Cortex of kidney (tissue), 1 donor: ENCODE results near the gene NDUFAF8.

Experiments used
- DNase-seq: peaks from one replicate; lab custom pipeline; 2025; lab: John Stamatoyannopoulos, UW

The NDUFAF8 gene, protein sequence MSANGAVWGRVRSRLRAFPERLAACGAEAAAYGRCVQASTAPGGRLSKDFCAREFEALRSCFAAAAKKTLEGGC

DNA sequence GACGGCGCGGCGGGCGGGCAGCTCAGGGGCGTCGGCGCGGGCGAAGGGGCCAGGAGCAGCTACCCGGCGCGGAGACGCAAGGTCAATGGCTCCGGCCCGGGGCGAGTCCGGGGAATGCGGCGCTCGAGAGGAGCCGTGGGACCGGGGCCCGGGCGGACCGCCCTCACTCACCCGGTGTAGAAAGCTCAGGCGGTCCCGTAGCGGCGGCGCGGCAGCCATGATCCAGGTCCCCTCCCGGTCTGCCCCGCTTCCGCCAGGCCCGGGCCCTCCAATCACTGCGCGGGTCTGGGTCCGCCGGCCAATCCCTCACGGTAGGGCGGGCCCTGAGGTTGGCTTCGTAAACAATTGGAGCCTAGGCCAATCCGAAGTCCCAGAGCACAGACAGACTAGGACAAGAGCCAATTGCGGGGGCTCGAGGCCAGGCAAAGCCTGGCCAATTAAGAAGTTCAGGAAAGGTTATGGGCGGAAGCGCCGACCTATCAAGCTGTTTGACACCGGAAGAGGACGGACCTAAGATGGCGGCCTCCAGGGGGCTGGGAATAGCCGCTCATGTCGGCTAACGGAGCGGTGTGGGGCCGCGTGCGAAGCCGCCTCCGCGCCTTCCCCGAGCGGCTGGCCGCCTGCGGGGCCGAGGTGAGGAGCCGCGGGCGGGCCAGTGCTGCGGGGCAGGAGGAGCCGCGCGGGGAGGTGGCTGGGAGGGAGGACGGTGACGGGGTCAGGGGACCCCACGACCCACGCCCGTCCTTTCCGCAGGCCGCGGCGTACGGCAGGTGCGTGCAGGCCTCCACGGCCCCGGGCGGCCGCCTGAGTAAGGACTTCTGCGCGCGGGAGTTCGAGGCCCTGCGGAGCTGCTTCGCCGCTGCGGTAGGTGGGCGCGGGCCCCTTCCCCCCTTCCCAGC is at the start of gene NDUFAF8, which contains the start of gene TEPSIN:
Gene NDUFAF8 (plus strand): TSS at position 504 of the 899 bp plus-strand sequence. CDS start 46 bp downstream, at position 550.
Gene TEPSIN (minus strand): TSS at position 241 of the 899 bp plus-strand sequence. CDS start 22 bp downstream, at position 219.
- no peak for DNase-seq

GRCh38 chr17:81189670-81190530 is 49.2 kb upstream of the NDUFAF8 start:
- DNase-seq = no peak

- no peak for DNase-seq
Observed at GRCh38 chr17:81190591-81190990, 48.5 kb upstream of the NDUFAF8 start.

DNA sequence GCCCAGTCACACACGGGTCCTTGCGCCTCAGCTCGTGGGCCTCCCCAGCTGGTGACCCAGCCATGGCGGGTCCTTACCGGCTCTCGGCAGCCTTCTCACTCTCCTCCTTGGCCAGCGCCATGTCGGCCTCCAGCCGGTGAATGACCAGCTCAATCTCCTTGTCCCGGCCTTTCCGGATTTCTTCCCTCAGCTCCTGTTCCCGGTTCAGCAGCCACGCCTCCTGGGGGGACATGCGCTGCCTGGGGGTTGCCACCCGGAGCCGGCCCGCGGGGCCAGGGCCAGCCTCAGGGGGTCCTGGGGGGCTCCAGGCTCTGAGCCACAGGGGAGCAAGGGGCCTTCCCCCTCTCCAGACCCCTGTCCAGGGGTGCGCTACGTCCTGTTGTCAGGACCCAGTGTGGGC is 48.0 kb upstream of the NDUFAF8 start:
- no peak for DNase-seq

- DNase-seq = no peak
Observed at GRCh38 chr17:81191646-81192045, 47.5 kb upstream of the NDUFAF8 start.

GRCh38 chr17:81192386-81193050 is 46.6 kb upstream of the NDUFAF8 start:
- DNase-seq = no peak

- DNase-seq = no peak
Observed at GRCh38 chr17:81193051-81193410, 46.1 kb upstream of the NDUFAF8 start.

DNA sequence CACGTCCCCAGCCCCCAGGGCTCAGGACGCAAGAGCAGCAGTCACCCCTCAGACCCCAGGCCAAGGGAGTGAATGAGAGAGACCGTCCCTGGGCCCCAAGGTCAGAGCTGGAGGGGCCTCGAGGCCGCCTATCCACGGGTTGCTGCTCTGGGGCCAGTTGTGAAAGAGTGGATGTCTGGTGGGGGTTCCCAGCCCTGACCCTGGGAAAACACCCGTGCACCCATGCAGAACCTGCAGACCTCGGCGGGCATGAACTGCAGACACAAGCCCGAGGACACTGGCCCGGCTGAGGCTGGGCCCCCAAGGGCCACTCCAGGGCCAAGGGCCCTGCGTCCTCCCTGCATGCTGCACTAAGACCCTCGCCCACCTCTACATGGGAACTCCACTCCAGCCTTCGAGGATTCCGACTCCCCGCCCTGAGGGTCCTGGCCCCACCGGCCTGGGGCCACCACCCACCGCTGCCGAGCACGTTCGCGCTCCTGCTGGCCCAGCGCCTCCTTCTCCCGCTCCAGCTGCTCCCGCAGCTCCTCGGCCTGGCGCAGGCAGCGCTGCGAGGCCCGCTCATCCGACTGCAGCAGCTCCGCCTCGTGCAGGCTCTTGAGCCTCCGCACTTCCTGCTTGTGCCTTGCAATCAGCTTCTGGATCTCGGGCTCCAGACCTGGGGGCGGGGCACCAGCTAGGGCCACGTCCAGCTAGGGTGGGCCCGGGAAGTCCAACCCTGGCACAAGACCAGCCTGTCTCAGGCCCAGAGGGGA is 45.5 kb upstream of the NDUFAF8 start:
- no peak for DNase-seq

GRCh38 chr17:81194225-81194760 is 44.8 kb upstream of the NDUFAF8 start:
- no peak for DNase-seq

- DNase-seq = no peak
Observed at GRCh38 chr17:81194941-81195901, 43.9 kb upstream of the NDUFAF8 start.

- DNase-seq = no peak
Observed at GRCh38 chr17:81195941-81196495, 43.1 kb upstream of the NDUFAF8 start.

- no peak for DNase-seq
Observed at GRCh38 chr17:81196505-81197408, 42.4 kb upstream of the NDUFAF8 start.

DNA sequence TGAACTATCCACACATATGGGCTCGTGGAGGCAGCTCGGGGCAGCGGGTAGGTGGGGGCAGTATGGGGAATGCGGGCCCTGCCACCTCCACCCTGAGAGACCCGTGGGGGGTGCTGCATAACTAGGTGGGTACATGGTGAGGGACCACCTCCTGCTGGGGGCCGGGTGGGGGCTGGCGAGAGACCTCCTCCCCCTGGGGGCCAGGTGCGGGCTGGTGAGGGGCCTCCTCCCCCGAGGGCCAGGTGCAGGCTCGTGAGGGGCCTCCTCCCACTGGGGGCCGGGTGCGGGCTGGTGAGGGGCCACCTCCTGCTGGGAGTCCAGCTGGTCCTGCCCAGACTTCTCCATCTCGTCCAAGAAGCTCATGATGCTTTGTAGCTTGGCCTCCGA is 41.7 kb upstream of the NDUFAF8 start:
- no peak for DNase-seq

GRCh38 chr17:81197831-81198490 is 41.2 kb upstream of the NDUFAF8 start:
- DNase-seq = no peak

GRCh38 chr17:81198826-81199481 is 40.2 kb upstream of the NDUFAF8 start:
- DNase-seq = no peak

- DNase-seq = no peak
Observed at GRCh38 chr17:81199482-81199830, 39.7 kb upstream of the NDUFAF8 start.

DNA sequence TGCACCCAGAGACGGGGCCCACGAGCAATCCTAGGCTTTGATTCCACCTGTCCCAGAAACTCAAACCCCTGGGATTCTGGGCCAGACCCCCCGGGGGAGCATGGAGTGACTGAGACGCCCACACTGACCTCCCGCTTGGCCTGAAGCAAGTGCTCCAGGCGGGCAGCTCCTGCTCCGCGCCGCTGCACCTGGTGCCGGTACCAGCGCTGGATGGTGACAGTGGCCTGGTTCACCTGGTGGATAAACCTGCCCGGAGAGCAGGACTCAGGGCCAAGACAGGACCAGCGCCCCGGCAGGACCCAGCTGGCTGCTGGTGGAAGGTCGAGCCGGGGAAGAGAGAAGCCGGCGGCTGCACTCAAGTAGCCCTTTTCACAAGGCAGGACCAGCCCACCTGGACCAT is 38.9 kb upstream of the NDUFAF8 start:
- DNase-seq = no peak
